Stimulated activated CD4-positive, alpha-beta T cell treated with anti-CD3 and anti-CD28 coated beads, Interleukin-12 subunit alpha, Interleukin-12 subunit beta, amount 100 ng/mL, for 24 hours (primary cell): Measurements from ENCODE around the gene PRPF4.
A peak's percentile ranks its signal among the peaks of the same experiment; 100 is the strongest.

Experiments
- DNase-seq, 2 experiments: peaks; one replicate each; pipeline ENCODE4 v3.0.0-alpha.2; 2020; ENCODE audit warnings: low read depth in 2 of 2

PRPF4 gene

DNA sequence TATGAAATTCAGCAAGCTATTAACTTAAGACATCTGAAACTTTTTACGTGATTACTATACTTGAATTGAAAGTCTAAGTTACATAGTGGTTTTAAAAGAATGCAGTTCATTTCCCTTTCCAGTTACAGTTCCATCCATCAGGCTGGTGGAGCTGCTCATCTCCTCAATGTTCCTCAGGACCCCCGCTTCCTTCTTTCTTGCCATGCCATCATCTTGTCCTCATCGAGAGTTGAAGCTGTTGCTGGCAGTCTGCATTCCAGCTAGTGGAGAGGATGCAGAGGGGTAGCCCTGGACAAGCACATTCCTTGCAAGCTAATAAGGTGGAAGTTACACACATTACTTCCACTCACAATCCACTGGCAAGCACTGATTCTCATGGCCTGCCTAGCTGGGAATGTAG lies 36.5 kb downstream of the PRPF4 start:
- DNase-seq, result no peak

DNA sequence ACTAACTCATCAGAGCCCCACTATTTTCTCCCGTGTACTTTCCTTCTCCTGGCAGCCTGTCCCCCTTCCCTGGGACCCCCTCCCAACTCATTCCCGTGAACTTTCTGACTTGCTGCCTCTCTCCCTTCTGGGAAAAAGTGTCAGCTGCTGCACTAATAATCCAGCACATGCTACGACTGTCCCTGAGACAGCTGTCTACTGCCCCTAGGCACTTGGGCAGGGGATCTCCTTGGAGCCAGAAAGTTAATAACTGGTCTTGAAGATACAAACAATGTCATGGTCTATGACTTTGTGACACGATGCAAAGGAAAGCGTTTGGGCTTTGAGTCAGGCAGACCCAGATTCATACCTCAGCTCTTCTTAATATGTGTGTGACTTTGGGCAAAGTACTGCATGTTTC lies 37.8 kb downstream of the PRPF4 start:
- DNase-seq, result no peak

DNA sequence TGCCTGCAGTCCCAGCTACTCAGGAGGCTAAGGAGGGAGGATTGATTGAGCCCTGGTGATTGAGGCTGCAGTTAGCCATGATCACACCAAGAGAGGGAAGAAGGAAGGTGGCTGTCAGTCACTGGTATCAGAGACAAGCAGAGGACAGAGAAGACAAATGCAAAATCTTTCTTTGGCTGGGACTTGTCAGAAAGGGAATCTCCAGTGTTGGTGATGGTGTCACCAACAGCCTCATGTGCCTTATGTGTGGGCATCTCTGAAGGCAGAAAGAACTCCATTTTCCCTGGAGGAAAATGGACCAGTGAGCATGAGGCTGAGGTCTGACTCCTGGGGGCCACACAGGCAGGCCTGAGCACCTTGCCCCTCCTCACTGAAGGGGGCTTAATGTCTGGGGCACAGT lies 39.8 kb downstream of the PRPF4 start:
- DNase-seq, result no peak

GRCh38 chr9:113316030-113316429 lies 40.6 kb downstream of the PRPF4 start:
- no peak for DNase-seq

DNA sequence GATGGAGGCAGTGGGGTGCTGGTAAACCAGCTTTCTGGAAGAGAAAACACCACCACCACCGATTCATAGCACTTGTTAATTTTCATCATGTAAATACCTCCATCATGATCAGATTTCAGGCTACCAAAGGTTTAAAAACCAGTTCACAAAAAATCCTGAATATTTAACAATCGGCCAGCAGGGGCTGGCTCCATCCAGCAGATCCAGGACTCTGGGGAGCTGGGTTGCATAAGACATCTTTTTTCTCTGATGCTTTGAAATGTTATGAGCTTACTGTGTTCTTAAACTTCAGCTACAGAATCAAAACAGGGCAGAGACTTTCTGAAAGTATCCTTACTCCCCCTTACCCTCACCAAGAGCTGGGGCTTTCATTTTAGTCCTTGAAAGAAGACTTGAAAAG lies 42.3 kb downstream of the PRPF4 start:
- no peak for DNase-seq

GRCh38 chr9:113319054-113319453 lies 43.6 kb downstream of the PRPF4 start:
- DNase-seq, result no peak

GRCh38 chr9:113320051-113320450 lies 44.6 kb downstream of the PRPF4 start:
- DNase-seq, result no peak

DNA sequence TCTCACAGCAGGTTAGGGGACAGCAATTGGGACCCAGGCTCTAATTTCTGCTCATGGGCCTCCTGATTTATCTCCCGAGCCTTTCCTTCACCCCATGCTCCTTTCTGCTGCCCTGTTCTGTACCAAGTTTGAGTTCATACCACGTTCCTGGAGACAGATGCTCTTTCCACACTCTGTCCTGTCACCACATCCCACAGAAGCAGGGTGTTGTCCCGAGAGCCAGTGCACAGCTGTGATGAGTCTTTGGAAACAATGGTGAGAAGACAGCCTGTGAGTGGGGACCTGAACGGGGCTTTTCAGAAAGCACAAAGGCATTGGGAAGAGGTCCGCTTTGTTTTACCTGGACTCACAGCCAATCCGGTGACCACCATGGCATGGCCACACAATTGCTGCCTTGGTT lies 47.2 kb downstream of the PRPF4 start:
- DNase-seq, result no peak

DNA sequence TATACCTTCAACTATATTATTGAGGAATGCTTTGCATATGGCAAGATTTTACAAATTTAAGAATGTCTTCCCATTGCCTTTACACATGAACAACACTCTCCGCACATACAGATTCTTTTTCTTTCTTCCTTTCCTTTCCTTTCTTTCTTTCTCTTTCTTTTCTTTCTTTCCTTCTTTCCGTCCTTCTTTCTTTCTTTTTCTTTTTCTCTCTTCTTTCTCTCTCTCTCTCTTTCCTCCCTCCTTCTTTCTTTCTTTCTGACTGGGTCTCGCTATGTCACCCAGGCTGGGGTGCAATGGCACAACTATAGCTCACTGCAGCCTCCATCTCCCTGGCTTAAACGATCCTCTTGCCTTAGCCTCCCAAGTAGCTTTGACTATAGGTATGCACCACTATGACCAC lies 50.8 kb downstream of the PRPF4 start:
- DNase-seq, result no peak

DNA sequence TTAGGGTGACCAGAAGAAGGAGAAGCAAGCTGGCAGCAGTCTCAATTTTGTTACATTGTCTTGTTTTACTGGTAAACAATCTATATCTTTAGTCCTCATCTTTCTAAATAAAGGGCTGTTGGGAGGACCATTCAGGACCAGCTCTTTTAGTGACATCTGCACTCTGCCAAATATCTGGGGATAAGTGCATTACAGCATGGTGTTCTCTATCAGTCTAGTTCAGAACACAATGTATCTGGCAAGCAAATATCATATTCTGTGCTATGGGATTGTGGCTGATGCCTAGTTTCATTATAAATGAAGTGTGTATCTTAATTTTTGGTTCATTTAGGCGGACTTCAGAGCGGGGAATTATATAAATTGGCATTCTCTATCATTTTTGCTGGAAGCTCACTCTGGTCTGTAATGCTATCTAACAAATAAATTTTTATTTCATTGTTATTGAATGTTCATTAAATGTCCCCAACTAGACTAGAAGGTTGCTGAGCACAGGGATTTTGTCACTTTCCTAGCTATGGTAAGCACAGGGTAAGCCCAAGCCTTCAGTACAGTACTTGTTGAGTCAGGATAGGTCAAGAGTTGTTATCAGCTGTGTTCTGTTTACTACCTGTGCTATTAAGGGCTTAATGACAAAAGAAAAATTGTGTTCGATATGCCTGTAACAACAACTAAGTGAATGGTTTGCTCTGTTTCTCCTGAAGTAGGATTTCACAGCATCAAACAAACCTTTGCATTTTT lies 52.8 kb downstream of the PRPF4 start:
- DNase-seq, result no peak

- DNase-seq, result no peak
Observed at GRCh38 chr9:113331780-113332179, 56.3 kb downstream of the PRPF4 start.

DNA sequence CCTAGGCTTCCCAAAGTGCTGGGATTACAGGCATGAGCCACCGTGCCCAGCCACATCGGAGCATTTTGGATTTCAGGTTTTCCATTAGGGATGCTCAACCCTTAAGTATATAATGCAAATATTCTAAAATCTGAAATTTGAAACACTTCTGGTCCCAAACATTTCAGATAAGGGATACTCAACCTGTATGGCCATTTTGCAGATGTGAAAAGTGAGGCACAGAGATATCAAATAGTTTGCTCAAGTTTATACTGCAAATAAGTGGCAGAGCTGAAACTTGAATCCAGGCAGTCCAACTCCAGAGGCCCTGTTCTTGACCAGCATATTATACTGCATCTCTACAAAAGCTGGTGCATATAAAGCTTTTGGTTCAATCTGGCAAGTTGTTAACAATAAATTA lies 62.3 kb downstream of the PRPF4 start:
- DNase-seq, result no peak

DNA sequence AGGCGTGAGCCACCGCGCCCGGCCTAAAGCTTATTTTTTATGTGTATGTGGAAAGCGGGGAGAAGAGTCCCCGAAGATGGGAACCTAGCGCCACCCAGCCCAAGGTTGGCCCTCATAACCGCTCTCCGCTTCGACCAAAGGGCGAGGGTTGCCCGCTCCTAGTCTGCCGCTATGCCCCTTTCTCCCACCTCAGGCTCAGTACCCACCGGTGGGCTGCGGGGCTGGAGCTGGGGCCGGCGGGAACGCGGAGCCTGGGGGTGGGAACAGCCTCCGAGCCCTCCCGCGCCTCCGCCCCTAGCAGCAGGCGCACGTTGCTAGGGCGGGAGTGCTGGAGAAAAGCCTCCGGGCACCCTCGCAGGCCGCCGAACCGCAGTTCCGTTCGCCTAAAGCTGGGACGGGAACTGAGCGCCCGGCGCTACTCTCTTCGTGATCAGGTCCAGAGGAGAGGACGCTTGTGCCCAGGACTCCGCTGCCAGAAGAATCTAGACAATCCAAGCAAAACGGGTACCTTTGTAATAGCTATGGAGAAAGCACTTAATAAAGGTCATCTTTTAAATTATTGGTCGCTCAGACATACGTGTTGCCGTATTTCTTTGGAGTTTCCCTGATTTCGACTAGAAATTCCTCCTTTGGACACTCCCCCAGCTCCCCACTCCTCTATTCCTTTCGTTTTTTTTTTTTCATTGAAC lies 64.7 kb downstream of the PRPF4 start, which contains the start of gene WDR31:
TSS of gene WDR31 (minus strand) at position 265 of the 689 bp plus-strand sequence. CDS start 8,253 bp downstream, outside the sequence.
- DNase-seq, result peak; percentile 71 to 83

DNA sequence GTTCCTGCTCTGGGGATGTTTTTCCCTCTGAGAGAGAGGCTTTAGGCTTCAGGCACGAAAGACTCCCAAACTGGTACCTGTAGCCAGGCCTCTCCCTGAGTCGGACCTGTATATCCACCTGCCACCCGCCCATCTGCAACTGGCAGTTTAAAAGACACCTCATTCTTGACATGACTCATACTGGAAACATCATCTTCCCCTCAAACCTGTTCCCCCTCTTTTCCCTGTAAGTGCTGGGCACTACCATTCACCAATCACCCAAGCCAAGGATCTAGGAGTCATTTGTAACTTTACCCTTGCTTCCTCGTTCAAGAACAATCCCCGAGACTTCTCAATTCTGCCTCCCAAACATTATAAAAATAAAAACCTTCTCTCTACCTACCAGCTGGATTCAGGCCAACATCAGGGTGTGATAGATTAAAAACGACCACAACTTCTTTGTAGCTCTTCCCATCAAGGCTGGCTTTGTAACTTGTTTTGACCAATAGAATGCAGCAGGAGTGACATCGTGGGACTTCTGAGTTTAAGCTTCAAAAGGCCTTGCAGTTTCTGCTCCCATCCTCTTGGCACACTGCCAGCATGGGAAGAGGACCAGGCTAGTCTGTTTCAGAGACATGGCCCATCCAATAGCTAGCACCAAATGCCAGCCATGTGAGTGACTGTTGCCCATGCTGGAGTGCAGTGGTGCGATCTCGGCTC lies 66.4 kb downstream of the PRPF4 start:
- DNase-seq, result no peak
